Transverse colon (tissue), 4 donors: ENCODE data around the gene ST6GALNAC6.

Experiments
- CTCF ChIP-seq, 5 experiments: fragments of 200-600 bp in 3 of 5; fragments of 450-650 bp in 2 of 5; sonication (generic) in 3 of 5; IDR thresholded peaks; 1 replicate in 2 of 5; 2 replicates in 3 of 5; pipeline ENCODE4 v1.5.1; 2016 to 2017; ENCODE audit warnings: antibody characterized with exemption in 5 of 5, inconsistent platforms in 3 of 5, mild to moderate bottlenecking in 2 of 5, moderate library complexity in 1 of 5
- EP300 ChIP-seq: sonication (generic); formaldehyde crosslinking; IDR thresholded peaks from one replicate; pipeline ENCODE4 v1.6.1; 2017; ENCODE audit warnings: antibody characterized with exemption, low read depth
- POLR2A ChIP-seq: fragments of 450-650 bp; IDR thresholded peaks from one replicate; pipeline ENCODE4 v1.6.1; 2016; ENCODE audit warnings: antibody characterized with exemption, mild to moderate bottlenecking, moderate library complexity
- POLR2AphosphoS5 ChIP-seq, 3 donors: sonication (generic); formaldehyde crosslinking; IDR thresholded peaks; one replicate each; pipeline ENCODE4 v1.6.1; 2016; ENCODE audit warnings: antibody characterized with exemption in 3 of 3

- no peak for TF ChIP-seq POLR2A
- no peak for TF ChIP-seq CTCF (IDR thresholded peaks at IDR 0.05)
- TF ChIP-seq EP300 = no peak
- TF ChIP-seq POLR2AphosphoS5 (IDR thresholded peaks at IDR 0.05) = no peak
Measured at GRCh38 chr9:127931092-127931881, 31.9 kb upstream of the ST6GALNAC6 start.
